T-helper 1 cell treated with Interleukin-12 subunit alpha and Interleukin-12 subunit beta and Interleukin-4 antibody, amounts not matched to agents 30 ng/mL and 1 ng/mL, for 36 hours (primary cell): Measurements from ENCODE around the gene SORCS2. TPM values are rescaled to one million over a fixed set of nuclear protein-coding genes. Genes with fewer than 3 reads are reported as not detected.

Experiments
- intact Hi-C: fragments of 100-400 bp; cut with micrococcal nuclease; formaldehyde crosslinking; loops from one replicate; pipeline ENCODE4 v1.15.1; 2024
- total RNA-seq: library from RNA; stranded (reverse); gene quantifications from 2 replicates; pipeline ENCODE4 v1.2.3, GENCODE V29; 2022

Gene SORCS2
- total RNA-seq, 1 donor from 2014 or later: not detected

DNA sequence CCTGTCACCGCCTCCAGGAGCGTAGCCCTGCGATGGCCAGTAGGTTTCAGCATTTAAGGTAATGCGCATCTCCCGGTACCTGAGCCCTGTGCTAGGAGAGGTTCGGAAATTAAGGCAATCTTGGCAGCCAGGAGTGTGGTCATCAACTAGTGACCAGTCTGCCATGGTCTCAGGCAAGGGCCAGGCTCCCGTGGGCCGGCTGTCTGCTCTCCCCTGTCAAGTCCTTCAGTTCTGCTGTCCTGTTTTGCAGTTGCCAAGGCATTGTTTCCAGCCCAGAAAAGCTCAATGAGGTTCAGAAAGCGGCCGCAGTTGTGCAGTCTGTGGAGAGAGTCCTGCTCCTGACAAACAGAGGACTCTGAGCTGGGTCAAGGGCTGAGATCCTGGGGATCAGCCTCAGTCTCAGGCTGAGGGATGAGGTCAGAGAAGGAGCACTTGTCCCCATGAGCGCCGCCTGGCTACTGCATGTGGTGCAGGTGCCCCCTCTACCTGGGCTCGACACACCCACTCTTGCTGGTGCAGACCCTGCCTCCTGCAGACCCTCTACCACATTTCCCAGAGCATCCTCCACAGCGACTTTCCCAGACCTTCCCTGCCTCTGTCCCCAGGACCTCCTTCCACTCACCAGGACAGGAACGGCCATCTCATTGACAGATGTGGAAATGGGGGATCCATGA is 295.8 kb downstream of the SORCS2 start:
- intact Hi-C loops: no loop called here

DNA sequence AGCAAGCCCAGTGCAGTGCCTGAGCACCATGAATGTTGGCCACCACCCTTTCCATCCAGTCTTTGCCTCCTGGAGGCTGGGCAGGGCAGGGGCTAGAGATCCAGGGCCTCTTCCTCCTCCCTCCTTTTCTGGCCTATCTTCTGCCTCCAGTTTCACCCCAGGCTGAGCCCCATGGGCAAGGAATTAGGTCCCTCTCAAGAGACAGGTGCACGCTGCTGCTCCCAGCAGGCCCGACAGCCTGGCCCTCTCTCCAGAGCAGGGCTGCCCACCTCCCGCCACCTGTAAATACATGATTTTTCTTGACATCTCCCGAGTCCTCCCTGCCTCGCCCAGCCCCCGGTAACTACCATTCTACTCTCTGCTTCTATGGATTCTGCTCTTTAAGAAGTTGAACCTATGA is 299.6 kb downstream of the SORCS2 start:
- intact Hi-C loops: no loop called here

DNA sequence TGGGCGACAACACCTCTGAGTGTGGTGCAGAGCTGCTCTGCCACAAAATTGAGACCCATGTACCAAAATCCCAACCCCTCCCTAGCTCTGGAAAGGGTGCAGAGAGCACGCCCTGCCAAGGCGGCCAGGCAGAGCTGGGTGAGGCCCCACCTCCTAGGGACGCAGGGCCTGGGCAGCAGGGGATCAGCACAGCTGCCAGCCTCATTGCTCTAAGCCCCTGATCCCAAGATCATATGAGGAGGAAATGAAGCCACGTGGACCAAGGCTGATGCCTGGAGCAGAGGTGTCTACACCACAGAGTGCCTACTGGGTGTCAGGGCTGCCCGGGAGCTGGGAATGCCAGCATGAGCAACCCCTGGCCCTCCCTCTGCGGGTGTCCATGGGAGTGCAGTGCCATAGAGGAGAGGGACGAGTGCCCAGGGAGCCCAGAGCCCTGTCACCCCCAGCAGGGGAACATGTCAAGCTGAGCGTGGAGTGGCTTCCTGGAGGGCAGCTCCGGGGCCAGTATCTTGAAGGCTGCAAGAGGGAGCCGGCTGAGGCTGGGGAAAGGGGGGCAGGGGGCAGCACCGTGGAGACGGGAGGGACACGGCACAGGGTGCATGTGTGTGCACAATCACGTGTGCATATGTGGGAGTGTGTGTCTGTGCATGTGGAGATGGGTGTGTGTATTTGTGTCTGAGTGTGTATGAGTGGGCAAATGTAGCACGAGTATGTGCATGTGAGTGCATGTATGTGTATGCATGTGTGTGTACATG is 306.3 kb downstream of the SORCS2 start:
- intact Hi-C loops: no loop called here

DNA sequence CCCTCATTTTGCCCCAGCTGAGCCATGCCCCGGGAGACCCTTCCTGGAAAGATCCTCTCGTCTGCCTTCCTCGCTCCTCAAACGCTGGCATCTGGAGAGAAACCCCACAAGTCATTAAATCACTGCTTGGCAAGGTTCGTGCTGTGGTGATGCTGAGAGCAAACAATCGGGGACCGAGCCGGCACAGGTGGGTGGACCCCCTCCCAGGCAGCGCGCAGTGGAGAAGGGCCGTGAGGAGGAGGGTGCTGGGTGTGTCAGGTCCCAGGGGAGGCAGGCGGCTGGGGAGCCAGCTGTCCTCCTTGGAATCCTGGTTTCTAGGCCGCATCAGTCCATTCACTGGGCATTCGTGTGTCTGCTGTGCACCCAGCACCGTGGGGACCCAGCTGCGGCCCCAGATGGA is 307.3 kb downstream of the SORCS2 start:
- intact Hi-C loops: no loop called here

DNA sequence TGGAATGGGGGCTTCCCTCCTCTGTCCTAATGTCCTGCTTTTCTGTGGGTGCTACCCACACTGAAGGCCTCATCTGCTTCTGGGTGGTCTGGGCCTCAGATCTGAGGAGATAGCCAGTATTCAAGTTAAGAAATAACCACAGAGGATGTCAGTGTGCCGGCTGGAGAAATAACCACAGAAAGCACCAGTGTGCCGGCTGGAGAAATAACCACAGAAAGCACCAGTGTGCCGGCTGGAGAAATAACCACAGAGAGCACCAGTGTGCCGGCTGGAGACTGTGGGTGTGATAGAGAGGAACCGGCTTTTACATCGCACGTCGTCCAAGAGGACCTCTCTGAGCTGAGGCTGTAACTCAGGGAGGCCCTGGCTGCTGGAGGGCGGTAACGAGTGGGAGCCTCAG is 308.1 kb downstream of the SORCS2 start:
- intact Hi-C loops: no loop called here

DNA sequence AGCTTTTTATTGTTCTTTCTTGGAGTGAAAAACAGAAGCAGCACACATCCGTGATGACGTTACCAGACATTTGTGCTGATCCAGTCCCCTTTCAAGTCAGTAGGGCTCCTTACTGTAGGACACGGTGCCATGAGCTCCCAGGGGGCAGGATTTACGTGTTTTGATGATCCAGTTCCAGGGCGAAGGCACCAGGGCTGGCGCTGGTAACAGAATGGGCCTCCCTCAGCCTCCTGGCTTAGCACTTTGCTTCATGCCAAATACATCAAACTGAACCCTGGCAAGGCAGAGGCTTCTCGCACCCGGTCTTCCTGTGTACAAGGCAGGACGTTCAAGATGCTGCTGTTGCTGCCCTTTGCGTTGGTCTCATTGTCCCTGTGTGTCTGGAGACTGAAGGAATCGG is 309.0 kb downstream of the SORCS2 start:
- intact Hi-C loops: no loop called here

DNA sequence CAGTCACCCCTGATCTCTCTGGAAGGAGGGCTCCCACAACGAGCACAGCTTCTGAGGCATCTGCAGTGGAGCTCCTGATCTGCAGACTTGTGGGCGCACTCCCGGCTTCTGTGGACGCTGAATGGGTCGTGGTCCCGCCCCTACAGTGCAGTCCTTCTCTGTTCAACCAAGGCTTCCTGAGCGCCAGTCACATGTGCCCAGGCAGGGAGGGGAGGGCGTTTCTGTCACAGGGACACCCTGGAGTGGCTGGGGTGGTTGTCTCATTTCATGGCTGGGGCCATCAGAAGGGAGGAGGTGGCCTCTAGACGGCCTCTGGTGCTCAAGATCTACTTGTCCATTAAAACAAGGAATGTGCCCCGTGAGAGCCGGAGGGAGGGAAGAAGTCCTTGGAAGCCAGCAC is 309.5 kb downstream of the SORCS2 start:
- intact Hi-C loops: no loop called here

DNA sequence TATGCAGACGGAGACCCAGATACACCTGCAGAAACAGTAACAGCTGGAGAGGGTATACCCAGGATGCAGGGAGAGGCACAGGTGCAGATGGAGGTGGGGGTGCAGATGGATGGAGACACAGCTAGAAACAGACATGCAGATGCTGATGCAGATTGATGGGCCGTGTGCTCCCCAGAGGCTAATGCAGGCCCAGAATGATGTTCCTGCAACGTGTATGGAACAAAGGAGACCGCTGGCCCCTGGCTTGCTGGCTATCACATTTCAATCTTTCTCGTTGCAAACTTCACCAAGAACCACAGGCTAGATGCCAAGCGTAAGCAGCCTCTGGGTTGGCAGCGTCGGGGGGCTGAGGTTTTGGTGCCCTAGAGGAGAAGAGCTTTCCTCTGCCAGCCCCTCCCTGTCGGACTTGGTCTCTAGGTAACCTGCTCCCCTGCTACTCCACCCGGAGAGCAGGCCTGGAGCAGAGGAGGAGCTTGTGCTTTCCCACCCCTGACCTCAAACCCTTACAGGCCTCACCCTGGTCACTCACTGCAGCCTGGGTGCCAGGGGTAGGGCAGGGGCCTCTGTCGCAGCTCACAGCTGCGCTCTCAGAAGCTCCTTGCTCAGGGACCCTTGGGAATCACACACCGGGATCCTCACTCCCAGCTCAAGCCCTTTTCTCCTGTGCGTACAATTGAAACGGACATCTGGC is 311.4 kb downstream of the SORCS2 start:
- intact Hi-C loops: no loop called here

DNA sequence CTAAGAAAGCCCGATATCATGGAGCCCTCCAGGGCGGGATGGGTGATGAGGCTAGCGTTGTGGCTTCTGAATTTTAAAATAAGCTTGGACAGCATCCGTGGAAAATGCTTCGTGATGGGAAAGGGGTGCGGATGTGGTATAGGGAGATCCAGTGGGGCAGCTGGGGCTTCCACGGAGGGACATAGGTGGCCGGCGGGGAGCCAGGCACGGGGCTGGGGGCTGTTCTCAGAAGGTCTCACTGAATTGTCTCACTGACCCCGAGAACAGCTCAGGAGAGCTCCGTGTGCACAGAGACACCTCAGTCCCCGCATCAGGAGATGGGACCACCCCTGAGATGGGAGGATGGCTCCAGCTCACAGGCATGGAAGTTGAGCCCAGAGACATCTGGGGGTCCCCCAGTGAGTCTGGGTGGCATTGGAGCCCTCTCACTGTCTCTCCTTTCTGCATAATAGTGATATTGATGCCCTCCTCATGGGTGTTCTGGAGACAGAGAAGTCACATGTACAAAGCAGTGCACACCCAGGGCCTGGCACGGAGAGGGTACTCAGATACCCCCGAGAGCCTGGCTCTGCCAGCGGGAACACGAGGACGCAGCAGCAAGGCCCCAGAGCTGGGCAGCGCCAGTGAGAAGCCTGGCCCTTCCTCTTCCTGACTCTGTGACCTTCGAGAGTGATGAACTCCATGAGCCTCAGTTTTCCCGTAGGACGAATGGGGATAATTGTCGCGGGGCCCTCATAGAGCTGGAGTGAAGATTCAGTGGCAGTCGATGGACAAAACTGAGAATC is 313.0 kb downstream of the SORCS2 start:
- intact Hi-C loops: no loop called here

DNA sequence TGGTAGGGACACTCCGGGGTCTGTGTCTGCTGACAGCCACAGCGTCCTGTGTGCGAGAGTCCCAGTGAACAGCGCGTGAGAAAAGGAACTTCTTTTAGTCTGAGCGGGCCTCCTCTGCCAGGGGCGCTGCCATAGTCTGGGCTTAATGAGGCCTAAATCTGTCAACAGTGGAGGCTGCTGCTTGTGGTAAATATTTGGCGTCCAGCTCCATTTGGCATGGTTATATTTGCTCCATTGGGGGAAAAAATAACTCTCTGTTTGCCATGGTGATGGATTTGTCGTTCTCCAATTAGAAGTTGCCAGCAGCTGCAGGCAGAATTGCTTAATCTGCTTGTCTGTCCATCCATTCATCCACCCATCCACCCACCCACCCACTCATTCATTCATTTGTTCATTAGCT is 313.8 kb downstream of the SORCS2 start:
- intact Hi-C loops: no loop called here

DNA sequence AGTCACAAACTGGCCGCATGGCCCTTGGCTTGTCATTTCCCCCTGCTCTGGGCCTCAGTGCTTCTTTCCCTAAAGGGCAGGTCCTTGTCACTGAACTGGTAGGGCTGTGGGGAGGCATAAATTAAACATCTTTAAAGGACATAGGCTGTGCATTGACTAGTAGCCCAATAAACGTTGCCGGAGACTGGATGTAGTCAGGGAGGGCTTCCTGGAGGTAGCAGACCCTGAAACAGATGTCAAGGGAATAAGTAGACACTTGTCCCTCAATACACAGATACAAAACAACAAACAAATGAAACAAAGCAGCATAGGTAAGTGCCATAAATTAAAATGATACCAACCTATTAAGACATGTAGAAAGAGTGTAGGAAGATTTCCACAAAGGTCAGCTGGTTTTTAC is 314.2 kb downstream of the SORCS2 start:
- intact Hi-C loops: no loop called here

DNA sequence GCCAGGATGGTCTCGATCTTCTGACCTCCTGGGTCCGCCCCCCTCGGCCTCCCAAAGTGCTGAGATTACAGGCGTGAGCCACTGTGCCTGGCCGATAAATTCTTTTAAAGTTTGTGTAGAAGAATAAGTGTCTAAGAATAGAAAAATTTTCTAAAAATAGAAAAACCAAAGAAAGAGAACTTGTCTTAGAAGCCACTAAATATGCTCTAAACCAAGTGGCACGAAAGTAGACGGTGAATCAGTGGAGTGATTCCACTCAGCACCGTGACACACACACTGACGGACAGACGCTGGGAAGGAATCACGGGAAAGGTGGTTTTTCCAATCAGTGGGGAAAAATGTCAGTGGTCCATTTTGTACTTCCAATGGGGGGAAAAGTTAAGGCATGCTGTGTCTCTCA is 315.0 kb downstream of the SORCS2 start:
- intact Hi-C loops: no loop called here

DNA sequence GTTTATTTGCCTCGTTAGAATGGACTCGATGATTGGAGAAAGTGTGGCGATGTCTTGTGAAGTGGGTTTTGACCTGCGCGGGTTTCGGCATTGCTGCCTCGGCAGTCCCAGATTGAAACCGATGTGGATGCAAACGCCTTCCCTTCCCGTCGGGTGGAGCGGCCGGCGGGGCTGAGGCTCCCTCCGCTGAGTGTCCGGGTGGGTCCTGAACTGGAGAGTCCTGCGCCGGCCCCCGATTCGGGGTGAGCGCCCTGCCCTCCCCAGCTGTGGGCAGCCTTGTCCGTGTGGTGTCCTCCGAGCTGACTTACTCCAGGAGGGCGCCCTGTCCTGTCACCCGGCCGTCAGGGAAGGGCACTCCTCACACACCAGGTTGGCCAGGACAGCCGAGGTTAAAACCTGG is 317.7 kb downstream of the SORCS2 start:
- intact Hi-C loops: no loop called here

DNA sequence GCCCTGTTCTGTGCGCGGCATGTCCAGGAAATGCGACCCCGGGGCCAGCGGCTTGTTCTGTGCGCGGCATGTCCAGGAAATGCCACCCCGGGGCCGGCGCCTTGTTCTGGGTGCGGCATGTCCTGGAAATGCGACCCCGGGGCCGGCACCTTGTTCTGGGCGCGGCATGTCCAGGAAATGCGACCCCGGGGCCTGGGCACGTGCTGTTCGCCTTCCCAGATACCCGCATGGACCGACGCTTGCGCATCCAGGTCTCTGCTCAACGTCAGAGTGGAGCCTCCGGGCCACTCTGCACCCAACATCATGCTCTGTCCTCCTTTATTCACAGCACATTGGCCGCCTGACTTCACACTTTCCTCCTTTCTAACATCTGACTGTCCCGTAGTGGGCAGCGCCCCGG is 318.2 kb downstream of the SORCS2 start:
- intact Hi-C loops: no loop called here

DNA sequence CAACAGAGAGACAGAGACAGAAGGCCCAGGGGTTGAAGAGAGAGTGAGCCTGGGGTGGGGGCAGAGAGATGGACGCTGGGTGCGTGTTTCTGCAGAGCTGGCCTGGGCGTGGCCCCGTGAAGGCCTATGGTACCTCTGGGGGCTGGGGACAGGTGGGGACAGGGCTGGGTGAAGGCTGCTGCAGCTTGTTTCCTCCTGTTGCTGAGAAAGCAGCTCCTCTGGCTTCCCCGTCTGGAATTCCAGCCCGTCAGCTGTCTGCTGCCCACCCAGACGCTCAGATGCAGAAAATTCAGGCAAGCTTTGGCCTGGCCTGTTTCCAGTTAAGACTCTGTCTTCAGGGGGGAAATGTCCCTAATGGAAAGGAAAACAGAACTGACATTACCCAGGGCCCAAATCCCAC is 319.2 kb downstream of the SORCS2 start:
- intact Hi-C loops: no loop called here

DNA sequence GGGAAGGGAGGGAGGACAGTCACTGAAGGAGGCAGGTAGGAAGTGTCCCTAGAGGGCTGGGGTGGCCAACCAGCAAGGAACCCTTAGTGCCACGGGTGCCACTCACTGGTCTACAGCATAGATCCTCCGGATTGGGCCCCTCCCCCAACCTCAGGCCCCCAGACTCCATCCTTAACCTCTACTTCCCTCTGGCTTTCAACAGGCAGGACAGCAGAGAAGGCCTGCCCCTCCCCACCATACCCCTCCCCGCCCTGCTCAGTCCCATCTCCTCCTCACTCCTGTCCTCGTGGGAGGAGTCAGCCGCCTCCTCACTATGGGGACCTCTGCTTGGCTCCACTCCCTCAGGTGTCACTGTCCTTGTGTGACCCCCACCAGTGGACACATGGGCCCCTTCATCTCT is 320.1 kb downstream of the SORCS2 start:
- intact Hi-C loops: no loop called here

DNA sequence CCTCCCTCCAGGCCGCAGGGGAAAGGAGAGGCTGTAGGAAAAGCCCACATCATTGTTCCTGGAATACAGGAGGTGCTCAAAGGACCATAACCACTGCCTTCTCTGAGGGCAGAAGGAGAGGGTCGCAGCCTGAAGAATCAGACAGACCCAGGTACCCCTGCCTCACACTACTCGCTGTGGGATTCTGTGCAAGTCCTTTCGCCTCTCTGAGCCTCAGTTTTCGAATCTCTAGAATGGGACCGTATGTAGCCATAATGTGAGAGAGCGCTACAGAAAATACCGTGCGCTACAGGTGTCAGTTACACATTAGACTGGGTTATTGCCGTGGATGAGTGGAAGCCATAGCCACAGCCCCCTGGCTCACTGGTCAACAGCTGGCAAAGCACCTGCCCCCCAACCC is 320.6 kb downstream of the SORCS2 start:
- intact Hi-C loops: no loop called here

DNA sequence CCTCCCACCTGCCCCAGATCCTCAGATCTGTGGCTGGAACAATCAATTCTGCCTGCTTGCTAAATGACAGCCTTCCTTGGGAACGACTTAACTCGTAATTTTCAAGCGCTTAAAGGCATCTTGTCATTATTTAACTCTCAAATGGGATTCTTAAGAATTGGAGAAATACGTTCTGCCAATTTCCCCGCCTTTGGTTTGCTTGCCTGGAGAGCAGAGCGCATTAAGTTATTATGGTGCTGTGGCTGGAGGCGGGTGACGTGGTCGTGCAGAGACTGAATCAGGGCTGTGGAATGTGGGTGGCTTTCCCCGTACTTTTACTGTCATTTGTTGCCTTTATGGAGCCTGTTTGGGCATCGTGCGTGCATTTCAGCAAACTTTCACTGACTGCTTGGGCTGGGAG is 321.3 kb downstream of the SORCS2 start:
- intact Hi-C loops: no loop called here

DNA sequence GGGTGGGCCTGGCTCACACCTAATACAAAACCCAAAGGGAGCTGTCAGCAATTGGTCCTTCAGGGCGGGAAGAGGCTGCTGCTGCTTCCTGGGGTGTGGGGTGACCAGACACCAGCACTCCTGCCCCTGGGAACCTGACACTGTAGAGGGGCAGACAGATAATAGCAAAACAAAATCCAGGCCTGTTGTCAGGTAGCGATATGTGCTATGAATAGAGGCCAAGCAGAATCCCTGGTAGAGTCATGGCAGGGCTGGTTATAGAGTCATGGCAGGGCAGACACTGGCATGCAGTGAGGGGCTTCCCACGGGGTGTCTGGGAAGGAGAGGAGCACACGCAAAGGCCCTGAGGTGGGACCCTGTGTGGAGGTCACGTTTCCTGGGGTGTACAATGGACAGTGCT is 321.9 kb downstream of the SORCS2 start:
- intact Hi-C loops: no loop called here

DNA sequence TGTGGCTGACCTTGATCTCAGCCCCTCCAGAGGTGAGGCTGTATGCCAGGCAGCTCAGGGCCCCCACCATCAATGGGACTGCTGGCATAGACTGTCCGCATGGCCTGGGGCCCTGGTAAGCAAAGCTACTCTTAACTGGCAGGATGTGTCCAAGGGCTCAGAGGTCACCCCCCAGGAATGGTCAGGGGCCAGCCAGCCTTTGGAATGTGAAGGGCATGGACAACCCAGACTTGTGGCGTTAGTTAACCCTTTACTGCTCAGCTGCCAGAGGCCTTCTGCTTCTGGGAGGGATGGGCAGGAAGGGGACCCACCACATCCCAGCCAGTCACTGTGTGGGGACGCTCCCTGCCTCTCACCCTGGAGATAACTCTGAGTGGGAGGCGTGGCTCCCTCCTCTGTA is 322.5 kb downstream of the SORCS2 start:
- intact Hi-C loops: no loop called here

DNA sequence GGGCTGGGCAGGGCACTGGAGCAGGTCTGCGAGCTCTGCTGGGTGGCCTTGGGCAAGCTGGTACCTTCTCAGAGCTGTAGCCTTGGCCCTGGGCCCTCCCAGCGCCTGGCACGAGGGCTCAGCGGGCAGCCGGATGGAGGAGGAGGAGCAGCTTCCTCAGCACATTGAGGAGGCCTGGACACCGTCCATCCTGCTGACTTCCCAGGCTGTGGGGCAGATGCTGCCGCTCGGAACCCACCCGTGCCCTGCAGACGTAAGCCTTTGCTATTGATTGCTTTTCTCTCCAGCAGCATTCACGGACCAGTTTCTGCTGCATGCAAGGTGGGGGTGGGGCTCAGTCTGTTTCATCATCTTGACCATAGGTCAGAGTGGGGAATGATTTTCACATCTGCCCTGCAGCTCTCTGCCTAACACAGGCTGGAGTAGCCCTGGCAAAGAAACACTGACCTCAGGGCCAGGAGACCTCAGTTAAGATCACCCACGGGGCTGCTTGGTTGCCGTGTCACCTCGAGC is 323.1 kb downstream of the SORCS2 start:
- intact Hi-C loops: no loop called here
